ENCODE measurements around the gene AATF.
A peak's percentile ranks its signal among the peaks of the same experiment; 100 is the strongest.

The AATF gene

DNA sequence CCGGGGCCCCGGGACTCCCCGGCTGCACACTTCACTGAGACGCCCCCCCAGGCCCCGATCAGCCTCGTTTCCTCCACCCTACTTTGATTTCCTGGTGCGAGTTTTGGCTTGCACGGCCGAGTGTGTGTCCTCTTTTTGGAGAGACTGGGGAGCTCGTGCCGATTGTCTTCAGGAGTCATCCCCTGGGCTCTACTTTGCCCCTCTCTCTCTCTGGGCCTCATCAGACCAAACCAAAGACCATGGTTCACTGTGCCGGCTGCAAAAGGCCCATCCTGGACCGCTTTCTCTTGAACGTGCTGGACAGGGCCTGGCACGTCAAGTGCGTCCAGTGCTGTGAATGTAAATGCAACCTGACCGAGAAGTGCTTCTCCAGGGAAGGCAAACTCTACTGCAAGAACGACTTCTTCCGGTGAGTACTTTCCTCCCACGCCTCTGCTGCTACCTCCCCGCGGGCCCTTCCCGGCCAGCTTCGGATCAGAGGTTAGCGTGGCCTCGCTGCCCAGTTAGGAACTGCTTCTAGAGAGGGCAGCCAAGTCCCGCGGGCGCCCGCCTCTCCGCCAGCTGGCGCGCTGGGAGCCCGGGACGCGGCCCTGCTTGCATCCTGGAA is 10.7 kb upstream of the AATF start:
- no peak for TF ChIP-seq CTCF (IDR thresholded peaks at IDR 0.05; ENCODE audit: borderline replicate concordance, control extremely low read depth, extremely low read depth, insufficient read depth, missing control alignments)
- in situ Hi-C loops (cut with MboI; ENCODE audit: low sequenced_read_pairs, unreplicated experiment): no loop called here
- peak; percentile 65 for DNase-seq (ENCODE audit: low spot score)

DNA sequence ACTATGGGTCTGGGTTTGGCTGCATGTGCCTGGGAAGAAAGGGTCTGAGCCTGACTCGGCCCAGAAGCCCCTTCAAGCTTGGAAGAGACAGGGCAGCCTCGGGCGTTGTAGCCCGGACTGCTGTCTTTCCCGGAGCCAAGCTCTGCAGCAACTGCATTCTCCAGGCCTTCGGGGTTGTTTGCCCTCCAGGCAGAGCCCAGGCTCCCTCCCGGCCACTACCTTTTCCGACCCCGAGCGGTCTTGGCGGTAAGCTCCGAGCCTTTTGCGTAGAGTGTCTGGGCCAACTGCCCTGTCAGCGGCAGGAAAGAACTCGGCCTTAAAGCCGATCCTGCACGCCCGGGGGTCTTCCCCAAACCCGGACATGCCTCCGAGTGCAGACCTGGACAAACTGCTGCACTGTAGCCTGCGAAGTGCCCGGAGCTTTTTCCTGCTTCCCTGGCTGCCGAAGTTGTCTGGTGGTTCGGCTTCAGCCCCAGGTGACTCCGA is 10.1 kb upstream of the AATF start:
- TF ChIP-seq CTCF (IDR thresholded peaks at IDR 0.05; ENCODE audit: borderline replicate concordance, control extremely low read depth, extremely low read depth, insufficient read depth, missing control alignments): no peak
- DNase-seq (ENCODE audit: low spot score): no peak
- in situ Hi-C loops (cut with MboI; ENCODE audit: low sequenced_read_pairs, unreplicated experiment): no loop called here

- in situ Hi-C loops (cut with MboI; ENCODE audit: low sequenced_read_pairs, unreplicated experiment): no loop called here
- no peak for TF ChIP-seq CTCF (IDR thresholded peaks at IDR 0.05; ENCODE audit: borderline replicate concordance, control extremely low read depth, extremely low read depth, insufficient read depth, missing control alignments)
- DNase-seq (ENCODE audit: low spot score): no peak
Observed at GRCh38 chr17:36939052-36939801, 9.5 kb upstream of the AATF start.

GRCh38 chr17:36939802-36940312 is 8.9 kb upstream of the AATF start:
- in situ Hi-C loops (cut with MboI; ENCODE audit: low sequenced_read_pairs, unreplicated experiment): no loop called here
- TF ChIP-seq CTCF (IDR thresholded peaks at IDR 0.05; ENCODE audit: borderline replicate concordance, control extremely low read depth, extremely low read depth, insufficient read depth, missing control alignments): no peak
- no peak for DNase-seq (ENCODE audit: low spot score)

DNA sequence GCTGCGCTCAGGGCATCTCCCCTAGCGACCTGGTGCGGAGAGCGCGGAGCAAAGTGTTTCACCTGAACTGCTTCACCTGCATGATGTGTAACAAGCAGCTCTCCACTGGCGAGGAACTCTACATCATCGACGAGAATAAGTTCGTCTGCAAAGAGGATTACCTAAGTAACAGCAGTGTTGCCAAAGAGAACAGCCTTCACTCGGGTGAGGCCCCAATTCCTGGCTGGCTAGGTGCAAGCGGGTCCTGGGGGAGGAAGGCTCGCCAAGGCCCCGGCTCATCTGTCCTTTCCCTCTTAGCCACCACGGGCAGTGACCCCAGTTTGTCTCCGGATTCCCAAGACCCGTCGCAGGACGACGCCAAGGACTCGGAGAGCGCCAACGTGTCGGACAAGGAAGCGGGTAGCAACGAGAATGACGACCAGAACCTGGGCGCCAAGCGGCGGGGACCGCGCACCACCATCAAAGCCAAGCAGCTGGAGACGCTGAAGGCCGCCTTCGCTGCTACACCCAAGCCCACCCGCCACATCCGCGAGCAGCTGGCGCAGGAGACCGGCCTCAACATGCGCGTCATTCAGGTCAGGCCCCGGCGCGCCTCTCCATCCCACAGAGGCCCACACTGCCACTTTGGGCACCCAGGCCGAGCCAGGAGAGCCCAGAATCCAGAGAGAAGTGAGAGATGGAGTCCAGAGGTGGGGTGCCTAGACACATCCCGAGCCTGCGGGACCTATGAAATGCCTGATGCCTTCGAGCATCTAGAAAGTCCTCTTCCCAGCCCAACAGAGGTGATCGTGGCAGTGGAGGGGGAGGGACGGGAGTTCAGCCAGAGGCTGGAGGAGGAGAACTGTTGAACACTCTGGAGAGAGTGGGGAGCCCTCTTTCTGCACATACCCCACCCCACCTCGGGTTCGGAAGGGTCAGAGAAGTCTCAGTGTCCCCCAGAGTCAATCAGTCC is 8.2 kb upstream of the AATF start:
- no peak for DNase-seq (ENCODE audit: low spot score)
- no peak for TF ChIP-seq CTCF (IDR thresholded peaks at IDR 0.05; ENCODE audit: borderline replicate concordance, control extremely low read depth, extremely low read depth, insufficient read depth, missing control alignments)
- in situ Hi-C loops (cut with MboI; ENCODE audit: low sequenced_read_pairs, unreplicated experiment): no loop called here

All from GM13976 (cell line).